PFSK-1 (cell line): ENCODE results near the gene GPRIN3.

Experiments used
- FOXP2 ChIP-seq: optimal IDR thresholded peaks from 2 replicates; pipeline ENCODE3; 2011; ENCODE audit warnings: borderline replicate concordance, control low read depth, inconsistent platforms; ENCODE audit not compliant: insufficient read depth; ENCODE audit errors: extremely low read length, extremely low read depth
- POLR2AphosphoS5 ChIP-seq: IDR thresholded peaks from 2 replicates; pipeline ENCODE4 v1.6.1; 2012; ENCODE audit warnings: low read depth, mild to moderate bottlenecking, control low read depth, low read length, moderate library complexity
- SIN3A ChIP-seq: IDR thresholded peaks from 2 replicates; pipeline ENCODE4 v1.6.1; 2012; ENCODE audit warnings: mild to moderate bottlenecking, low read length, moderate library complexity, borderline replicate concordance; ENCODE audit not compliant: insufficient read depth
- TAF1 ChIP-seq: IDR thresholded peaks from 2 replicates; pipeline ENCODE4 v1.6.1; 2012; ENCODE audit warnings: low read length, control low read depth, borderline replicate concordance; ENCODE audit not compliant: insufficient read depth
- TF ChIP-seq, protein P1 (sequence below), 2 experiments: IDR thresholded peaks; 2 replicates each; pipeline versions ENCODE4 v1.6.1 to v1.8.0; 2011 to 2012; ENCODE audit warnings: low read depth in 2 of 2, low read length in 2 of 2, control low read depth in 1 of 2, inconsistent platforms in 1 of 2, mild to moderate bottlenecking in 1 of 2, moderate library complexity in 1 of 2; ENCODE audit not compliant: insufficient read depth in 1 of 2

GPRIN3 gene

DNA sequence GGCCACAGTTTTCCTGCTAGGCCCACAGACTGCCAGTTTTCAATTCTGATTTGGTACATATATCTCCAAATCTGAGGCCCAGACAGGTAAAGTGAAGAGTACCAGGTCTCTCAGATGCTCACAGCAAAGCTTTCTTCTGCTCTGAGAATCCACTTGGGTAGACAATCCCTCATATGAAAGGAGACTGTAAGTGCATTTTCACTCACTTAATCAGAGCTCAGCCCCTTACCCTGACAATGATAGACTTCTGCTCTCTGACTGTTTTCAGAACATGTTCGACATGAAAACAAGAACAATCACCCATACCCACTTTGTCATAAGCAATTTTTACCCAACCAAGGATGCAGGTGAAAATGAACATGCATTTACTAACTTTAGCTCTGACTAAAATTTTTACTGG lies 7.1 kb downstream of the GPRIN3 start:
- TF ChIP-seq, protein P1, sequence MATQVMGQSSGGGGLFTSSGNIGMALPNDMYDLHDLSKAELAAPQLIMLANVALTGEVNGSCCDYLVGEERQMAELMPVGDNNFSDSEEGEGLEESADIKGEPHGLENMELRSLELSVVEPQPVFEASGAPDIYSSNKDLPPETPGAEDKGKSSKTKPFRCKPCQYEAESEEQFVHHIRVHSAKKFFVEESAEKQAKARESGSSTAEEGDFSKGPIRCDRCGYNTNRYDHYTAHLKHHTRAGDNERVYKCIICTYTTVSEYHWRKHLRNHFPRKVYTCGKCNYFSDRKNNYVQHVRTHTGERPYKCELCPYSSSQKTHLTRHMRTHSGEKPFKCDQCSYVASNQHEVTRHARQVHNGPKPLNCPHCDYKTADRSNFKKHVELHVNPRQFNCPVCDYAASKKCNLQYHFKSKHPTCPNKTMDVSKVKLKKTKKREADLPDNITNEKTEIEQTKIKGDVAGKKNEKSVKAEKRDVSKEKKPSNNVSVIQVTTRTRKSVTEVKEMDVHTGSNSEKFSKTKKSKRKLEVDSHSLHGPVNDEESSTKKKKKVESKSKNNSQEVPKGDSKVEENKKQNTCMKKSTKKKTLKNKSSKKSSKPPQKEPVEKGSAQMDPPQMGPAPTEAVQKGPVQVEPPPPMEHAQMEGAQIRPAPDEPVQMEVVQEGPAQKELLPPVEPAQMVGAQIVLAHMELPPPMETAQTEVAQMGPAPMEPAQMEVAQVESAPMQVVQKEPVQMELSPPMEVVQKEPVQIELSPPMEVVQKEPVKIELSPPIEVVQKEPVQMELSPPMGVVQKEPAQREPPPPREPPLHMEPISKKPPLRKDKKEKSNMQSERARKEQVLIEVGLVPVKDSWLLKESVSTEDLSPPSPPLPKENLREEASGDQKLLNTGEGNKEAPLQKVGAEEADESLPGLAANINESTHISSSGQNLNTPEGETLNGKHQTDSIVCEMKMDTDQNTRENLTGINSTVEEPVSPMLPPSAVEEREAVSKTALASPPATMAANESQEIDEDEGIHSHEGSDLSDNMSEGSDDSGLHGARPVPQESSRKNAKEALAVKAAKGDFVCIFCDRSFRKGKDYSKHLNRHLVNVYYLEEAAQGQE (IDR thresholded peaks at IDR 0.05; ENCODE audit: insufficient read depth in 1 of 2, low read depth in 2 of 2, low read length in 2 of 2) = no peak
- no peak for TF ChIP-seq POLR2AphosphoS5
- TF ChIP-seq TAF1 = no peak
- TF ChIP-seq SIN3A = no peak
- no peak for TF ChIP-seq FOXP2

DNA sequence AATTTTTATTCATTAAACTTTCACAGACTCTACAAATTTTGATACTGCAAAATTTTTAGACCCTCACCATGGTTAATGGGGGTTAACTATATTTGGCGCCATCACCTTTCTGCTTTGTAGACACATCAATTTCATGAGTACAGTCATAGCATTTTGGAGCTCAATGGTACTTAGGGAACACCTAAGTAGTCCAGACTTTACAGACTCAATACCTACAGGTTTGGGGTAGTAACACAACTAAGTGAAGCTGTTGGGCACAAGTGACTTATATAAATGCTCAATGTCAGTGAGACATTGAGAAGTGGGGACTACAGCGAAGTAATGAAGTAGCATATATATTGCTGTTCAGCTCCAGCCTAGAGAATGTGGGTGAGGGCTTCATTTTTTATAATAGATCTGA lies 7.5 kb downstream of the GPRIN3 start:
- TF ChIP-seq TAF1 = no peak
- TF ChIP-seq SIN3A = no peak
- no peak for TF ChIP-seq POLR2AphosphoS5
- no peak for TF ChIP-seq FOXP2
- TF ChIP-seq, protein P1 (IDR thresholded peaks at IDR 0.05; ENCODE audit: insufficient read depth in 1 of 2, low read depth in 2 of 2, low read length in 2 of 2) = no peak

DNA sequence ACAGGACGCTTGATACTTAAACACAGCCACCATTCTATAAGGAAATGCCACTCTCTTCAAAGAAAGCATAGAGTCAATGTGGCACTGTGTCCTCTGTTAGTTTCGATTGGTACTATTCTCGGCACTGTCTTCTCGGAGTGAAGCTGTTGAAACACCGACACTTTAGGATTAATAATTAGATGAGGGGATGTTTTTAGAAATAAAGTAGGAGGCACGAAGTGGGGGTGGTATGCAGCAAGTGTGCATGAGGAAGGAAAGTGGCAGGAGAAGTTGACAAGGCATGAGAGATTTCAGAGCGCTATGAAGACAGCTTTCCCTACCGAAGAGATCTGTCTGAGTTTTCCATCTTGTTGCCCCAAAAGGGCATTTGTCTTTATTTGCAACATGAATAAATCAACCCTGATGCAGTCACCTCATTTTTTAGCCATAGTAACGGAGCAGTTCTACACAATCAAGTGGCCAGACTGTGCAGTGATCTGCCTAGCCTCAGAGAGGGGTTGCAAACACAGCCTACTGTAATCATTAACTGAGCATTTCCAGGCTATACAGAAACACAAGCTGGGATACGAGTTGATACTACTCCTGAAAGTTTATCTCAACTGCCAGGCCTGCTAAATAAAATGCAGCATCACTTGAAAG lies 8.3 kb downstream of the GPRIN3 start:
- no peak for TF ChIP-seq TAF1
- TF ChIP-seq, protein P1 (IDR thresholded peaks at IDR 0.05; ENCODE audit: insufficient read depth in 1 of 2, low read depth in 2 of 2, low read length in 2 of 2) = no peak
- no peak for TF ChIP-seq FOXP2
- no peak for TF ChIP-seq POLR2AphosphoS5
- TF ChIP-seq SIN3A = no peak

DNA sequence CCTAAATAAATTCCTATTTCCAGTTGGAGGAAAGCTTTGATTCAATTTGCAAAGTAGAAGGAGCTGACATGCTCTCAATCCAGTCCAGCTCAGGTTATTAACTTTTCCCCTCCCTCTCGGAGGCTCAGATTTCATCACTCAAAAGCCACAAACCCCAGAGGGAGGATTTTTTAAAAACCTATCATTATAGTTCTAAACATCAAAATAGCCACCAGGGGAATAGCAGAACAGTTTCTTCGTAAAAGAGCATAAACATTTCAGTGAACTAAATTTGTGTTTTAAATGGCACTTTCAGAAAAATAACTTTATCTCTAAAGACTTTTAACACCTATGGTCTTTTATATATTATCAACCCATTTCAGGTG lies 8.8 kb downstream of the GPRIN3 start:
- no peak for TF ChIP-seq TAF1

DNA sequence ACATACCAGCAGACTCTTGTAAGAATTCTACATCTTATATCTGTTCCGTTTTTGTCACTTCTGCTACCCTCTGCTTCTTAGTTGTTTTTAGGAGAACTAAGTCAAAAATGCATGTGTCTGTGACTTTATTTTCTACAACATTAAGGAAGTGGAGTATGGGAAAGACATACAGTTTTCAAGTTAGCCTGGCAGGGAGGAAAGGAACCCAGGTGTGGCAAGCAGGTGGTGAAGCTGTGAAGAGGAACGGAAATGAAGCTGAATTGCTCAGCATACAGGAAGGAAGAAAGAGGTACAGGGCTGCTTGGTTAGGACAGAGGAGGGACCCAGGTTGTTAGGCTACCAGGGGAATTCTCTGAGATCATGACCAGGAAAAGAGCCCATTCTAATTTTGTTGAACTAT lies 9.4 kb downstream of the GPRIN3 start:
- TF ChIP-seq TAF1 (no peak), SIN3A (no peak), POLR2AphosphoS5 (no peak), FOXP2 (no peak)
- TF ChIP-seq, protein P1 (IDR thresholded peaks at IDR 0.05; ENCODE audit: insufficient read depth in 1 of 2, low read depth in 2 of 2, low read length in 2 of 2) = no peak

DNA sequence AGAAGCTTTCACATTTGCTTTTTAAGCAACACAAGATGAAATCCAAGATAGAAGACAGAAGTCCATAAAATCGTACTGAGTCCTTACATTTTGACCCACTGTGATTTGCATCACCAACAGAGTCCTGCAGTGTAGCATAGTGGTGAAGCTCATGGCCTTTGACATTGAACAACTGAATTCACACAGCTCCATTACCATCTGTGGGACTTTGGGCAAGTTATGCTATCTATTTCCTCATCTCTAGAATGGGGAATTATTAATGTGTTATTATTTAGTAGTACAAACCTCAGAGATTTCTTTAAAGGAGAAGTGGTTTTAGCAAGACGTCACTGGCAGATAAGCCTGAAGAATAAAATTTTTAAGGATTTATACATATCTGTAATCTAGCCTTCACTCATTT lies 10.7 kb downstream of the GPRIN3 start:
- TF ChIP-seq TAF1 (no peak), FOXP2 (no peak)
